Activated B cell treated with CpG ODN at 0.5 μM for 24 hours (primary cell): Measurements from ENCODE around the gene TMEM129. TPM values are rescaled to one million over a fixed set of nuclear protein-coding genes. Genes with fewer than 3 reads are reported as not detected.
"Not testable (repeated sequence)": the region's sequence is repeated elsewhere in the genome, so short reads cannot be mapped to it uniquely, and the experiment has no call there.

Experiments
- ATAC-seq: fragments of 200-7000 bp; cut with Tn5 transposase; one replicate; pipeline ENCODE4 v1.10.0; 2021; ENCODE audit warnings: low read depth, mild to moderate bottlenecking, moderate library complexity
- CTCF ChIA-PET: fragments of 350-600 bp; sonication (Branson Sonifier 250); formaldehyde crosslinking; loops from one replicate; lab custom pipeline; 2021; ENCODE audit warnings: antibody characterized with exemption; lab: Charles Lee
- POLR2A ChIA-PET: fragments of 350-600 bp; sonication (Branson Sonifier 250); formaldehyde crosslinking; loops from one replicate; lab custom pipeline; 2021; ENCODE audit warnings: antibody characterized with exemption; lab: Charles Lee
- DNase-seq: peaks from one replicate; pipeline ENCODE4 v3.0.0; 2022
- H3K27ac Mint-ChIP-seq: one replicate; pipeline ENCODE4 v1.8.0; 2020; ENCODE audit warnings: mixed read lengths
- H3K27me3 Mint-ChIP-seq: one replicate; pipeline ENCODE4 v1.8.0; 2021; ENCODE audit warnings: mixed read lengths
- H3K36me3 Mint-ChIP-seq: one replicate; pipeline ENCODE4 v1.8.0; 2021; ENCODE audit warnings: low read depth, mixed read lengths
- H3K4me1 Mint-ChIP-seq: one replicate; pipeline ENCODE4 v1.8.0; 2021; ENCODE audit warnings: mixed read lengths
- H3K4me3 Mint-ChIP-seq: one replicate; pipeline ENCODE4 v1.8.0; 2020; ENCODE audit warnings: mild to moderate bottlenecking, mixed read lengths
- H3K9me3 Mint-ChIP-seq: one replicate; pipeline ENCODE4 v1.8.0; 2020; ENCODE audit warnings: mixed read lengths
- intact Hi-C: fragments of 100-400 bp; cut with micrococcal nuclease; formaldehyde crosslinking; loops from one replicate; pipeline ENCODE4 v1.15.1; 2024
- total RNA-seq: library from RNA; stranded (reverse); gene quantifications from 2 replicates; pipeline ENCODE4 v1.2.3, GENCODE V29; 2022
- TF ChIP-seq, protein P1 (sequence below): fragments of 200-600 bp; IDR thresholded peaks from one replicate; pipeline ENCODE4 v1.8.0; 2022; ENCODE audit warnings: antibody characterized with exemption, mild to moderate bottlenecking

TMEM129 gene
- total RNA-seq, 1 donor from 2014 or later: 23.7 TPM

GRCh38 chr4:1706358-1706757 lies 14.8 kb downstream of the TMEM129 start:
- Mint-ChIP-seq H3K4me3 (no peak overlapping the region), H3K27ac (no peak overlapping the region), H3K27me3 (no peaks in the 10 kb centered on the region), H3K4me1 (peaks cover 33% of the 10 kb centered on the region), H3K36me3 (peaks cover 67% of the 10 kb centered on the region), H3K9me3 (no peaks in the 10 kb centered on the region)
- intact Hi-C loops: no loop called here
- CTCF ChIA-PET: interaction anchor here (1.6 kb wide), 1 partner anchor 13 kb away, joined by 10 read pairs; no protein-coding TSS in a partner anchor
- POLR2A ChIA-PET: no interaction called here
- DNase-seq (no peak), ATAC-seq (no peak)
- TF ChIP-seq, protein P1, sequence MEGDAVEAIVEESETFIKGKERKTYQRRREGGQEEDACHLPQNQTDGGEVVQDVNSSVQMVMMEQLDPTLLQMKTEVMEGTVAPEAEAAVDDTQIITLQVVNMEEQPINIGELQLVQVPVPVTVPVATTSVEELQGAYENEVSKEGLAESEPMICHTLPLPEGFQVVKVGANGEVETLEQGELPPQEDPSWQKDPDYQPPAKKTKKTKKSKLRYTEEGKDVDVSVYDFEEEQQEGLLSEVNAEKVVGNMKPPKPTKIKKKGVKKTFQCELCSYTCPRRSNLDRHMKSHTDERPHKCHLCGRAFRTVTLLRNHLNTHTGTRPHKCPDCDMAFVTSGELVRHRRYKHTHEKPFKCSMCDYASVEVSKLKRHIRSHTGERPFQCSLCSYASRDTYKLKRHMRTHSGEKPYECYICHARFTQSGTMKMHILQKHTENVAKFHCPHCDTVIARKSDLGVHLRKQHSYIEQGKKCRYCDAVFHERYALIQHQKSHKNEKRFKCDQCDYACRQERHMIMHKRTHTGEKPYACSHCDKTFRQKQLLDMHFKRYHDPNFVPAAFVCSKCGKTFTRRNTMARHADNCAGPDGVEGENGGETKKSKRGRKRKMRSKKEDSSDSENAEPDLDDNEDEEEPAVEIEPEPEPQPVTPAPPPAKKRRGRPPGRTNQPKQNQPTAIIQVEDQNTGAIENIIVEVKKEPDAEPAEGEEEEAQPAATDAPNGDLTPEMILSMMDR: no peak

- intact Hi-C loops: no loop called here
- H3K9me3 Mint-ChIP-seq: no peaks in the 10 kb centered on the region
- TF ChIP-seq, protein P1: no peak
- no peak for DNase-seq
- H3K27me3 Mint-ChIP-seq: no peaks in the 10 kb centered on the region
- no peak overlapping the region for H3K4me3 Mint-ChIP-seq
- H3K36me3 Mint-ChIP-seq: peaks cover 64% of the 10 kb centered on the region
- H3K27ac Mint-ChIP-seq: no peak overlapping the region
- ATAC-seq: no peak
- ChIA-PET CTCF (interaction anchor here (1.6 kb wide), 1 partner anchor 13 kb away, joined by 10 read pairs; no protein-coding TSS in a partner anchor), POLR2A (no interaction called here)
- H3K4me1 Mint-ChIP-seq: peaks cover 26% of the 10 kb centered on the region
These were observed 15.4 kb downstream of the TMEM129 start for GRCh38 chr4:1705732-1706131.

GRCh38 chr4:1703867-1704266 lies 17.3 kb downstream of the TMEM129 start:
- H3K9me3 Mint-ChIP-seq: no peaks in the 10 kb centered on the region
- DNase-seq: no peak
- POLR2A ChIA-PET: interaction anchor here (0.6 kb wide), 1 partner anchor 9 kb away, joined by 3 read pairs; the partner anchor contains the start of gene SLBP
- peaks cover 70% of the 10 kb centered on the region for H3K36me3 Mint-ChIP-seq
- ATAC-seq: no peak
- H3K27ac Mint-ChIP-seq: no peak overlapping the region
- TF ChIP-seq, protein P1: no peak
- CTCF ChIA-PET: interaction anchor here (3.3 kb wide), 1 partner anchor 11 kb away, joined by 15 read pairs; no protein-coding TSS in a partner anchor
- H3K4me3 Mint-ChIP-seq: no peak overlapping the region
- no peaks in the 10 kb centered on the region for H3K27me3 Mint-ChIP-seq
- intact Hi-C loops: no loop called here
- H3K4me1 Mint-ChIP-seq: peaks cover 8% of the 10 kb centered on the region

DNA sequence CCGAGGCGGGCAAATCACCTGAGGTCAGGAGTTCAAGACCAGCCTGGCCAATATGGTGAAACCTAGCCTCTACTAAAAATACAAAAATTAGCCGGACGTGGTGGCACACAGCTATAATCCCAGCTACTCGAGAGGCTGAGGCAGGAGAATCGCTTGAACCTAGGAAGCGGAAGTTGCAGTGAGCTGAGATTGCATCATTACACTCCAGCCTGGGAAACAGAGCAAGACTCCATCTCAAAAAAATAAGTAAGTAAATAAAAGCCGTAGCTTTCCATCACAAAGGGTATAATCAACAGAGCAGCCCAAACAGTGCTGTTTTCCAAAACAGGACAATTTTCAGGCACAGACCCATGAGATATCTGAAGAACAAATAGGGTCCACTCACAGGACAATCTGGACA lies 19.5 kb downstream of the TMEM129 start:
- H3K36me3 Mint-ChIP-seq: peaks cover 75% of the 10 kb centered on the region
- ChIA-PET POLR2A (interaction anchor here (0.7 to 1.1 kb wide), 3 partner anchors 11 to 114 kb away, joined by 3 to 5 read pairs (median 3); partner anchors contain the start of gene SLBP), CTCF (interaction anchor here (3.3 kb wide), 1 partner anchor 9 kb away, joined by 15 read pairs; no protein-coding TSS in a partner anchor)
- H3K4me1 Mint-ChIP-seq, H3K27me3 Mint-ChIP-seq, ATAC-seq, intact Hi-C loops, DNase-seq, H3K9me3 Mint-ChIP-seq, H3K4me3 Mint-ChIP-seq, H3K27ac Mint-ChIP-seq: not testable (repeated sequence)

DNA sequence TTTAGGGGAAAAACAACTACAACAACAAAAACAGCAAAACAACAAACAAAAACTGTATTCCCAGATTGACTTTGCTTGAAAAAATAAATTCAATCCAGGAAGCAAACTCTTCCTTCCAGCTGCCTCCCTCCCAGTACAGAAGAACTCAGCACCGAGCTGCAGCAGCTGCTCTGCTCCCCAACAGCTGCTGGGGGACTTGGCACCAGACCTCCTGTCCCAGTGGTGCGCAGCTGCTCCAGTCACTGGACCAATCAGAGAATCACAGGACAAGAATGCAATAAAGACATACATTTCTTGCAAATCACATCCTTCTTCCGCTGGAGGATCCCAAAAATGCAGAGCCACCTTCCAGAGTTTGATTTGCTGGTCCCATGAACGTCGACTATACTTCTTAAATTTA lies 25.2 kb downstream of the TMEM129 start:
- Mint-ChIP-seq H3K9me3 (no peaks in the 10 kb centered on the region), H3K4me3 (no peak overlapping the region), H3K27ac (no peak overlapping the region), H3K36me3 (peaks cover 73% of the 10 kb centered on the region), H3K4me1 (peaks cover 3% of the 10 kb centered on the region), H3K27me3 (no peaks in the 10 kb centered on the region)
- ATAC-seq (no peak), DNase-seq (no peak)
- POLR2A ChIA-PET: no interaction called here
- TF ChIP-seq, protein P1: no peak
- intact Hi-C loops: no loop called here
- CTCF ChIA-PET: interaction anchor here (7.8 kb wide), 1 partner anchor 32 kb away, joined by 286 read pairs; no protein-coding TSS in a partner anchor
